Pancreas (tissue), 10 donors: ENCODE data around the gene NLN. TPM values are rescaled to one million over a fixed set of nuclear protein-coding genes. Genes with fewer than 3 reads are reported as not detected.

Experiments
- ATAC-seq, 4 donors: fragments of 200-7000 bp; cut with Tn5 transposase; one replicate each; pipeline versions ENCODE4 v1.8.0 to v1.9.1; 2020; ENCODE audit warnings: mild to moderate bottlenecking in 4 of 4, moderate library complexity in 4 of 4
- DNase-seq, 6 donors: peaks; one replicate each; pipeline ENCODE4 v3.0.0-alpha.2; 2020
- FAIRE-seq: peaks from 2 replicates; lab custom pipeline; 2012; peaks lifted over from hg19 to GRCh38; lab: Jason Lieb, UNC
- H3K27ac ChIP-seq, 4 donors: fragments of 200-600 bp; sonication (generic); 1 replicate in 3 of 4; 2 replicates in 1 of 4; pipeline versions ENCODE4 v1.5.0 to v1.8.0; 2020
- H3K27me3 ChIP-seq, 4 donors: fragments of 200-600 bp; one replicate each; pipeline ENCODE4 v1.8.0; 2021
- H3K36me3 ChIP-seq, 3 donors: fragments of 200-600 bp; sonication (generic) in 1 of 3; one replicate each; pipeline versions ENCODE4 v1.5.0 to v1.8.0; 2020 to 2021
- H3K4me1 ChIP-seq, 3 donors: fragments of 200-600 bp; one replicate each; pipeline ENCODE4 v1.8.0; 2021
- H3K4me3 ChIP-seq, 4 donors: fragments of 200-600 bp; sonication (generic) in 2 of 4; one replicate each; pipeline versions ENCODE4 v1.5.0 to v1.8.0; 2020 to 2021
- H3K9me3 ChIP-seq, 4 donors: fragments of 200-600 bp; one replicate each; pipeline ENCODE4 v1.8.0; 2021
- WGBS, 2 donors: extraction: QIAGEN DNeasy Blood & Tissue Kit; methylation state at CpG; one replicate each; pipeline ENCODE4 v1.1.7; 2013; 5-methylcytosine and 5-hydroxymethylcytosine counted together
- intact Hi-C, 3 donors: fragments of 100-400 bp; cut with DNase I; formaldehyde crosslinking; loops; one replicate each; pipeline versions ENCODE4 v1.11.1 to v1.14.2; 2022
- polyA plus RNA-seq, 2 donors: library from polyadenylated mRNA; stranded (reverse); fragments of 200-250 nt; gene quantifications; one replicate each; pipeline ENCODE4 v1.2.3, GENCODE V29; 2013
- total RNA-seq, 6 donors: library from RNA; stranded (reverse); fragmentation: NEBNext Ultra II Directional in 4 of 6; extraction: Animal tissue kit (Norgen Biotek cat#: 25700) in 4 of 6; gene quantifications; one replicate each; pipeline versions ENCODE4 v1.2.1 to v1.2.4, GENCODE V29; 2021 to 2023
- TF ChIP-seq, protein P1 (sequence below), 4 donors: fragments of 200-600 bp; sonication (generic) in 3 of 4; IDR thresholded peaks; one replicate each; pipeline versions ENCODE4 v1.5.0 to v1.8.0; 2021; ENCODE audit warnings: antibody characterized with exemption in 4 of 4
- donor health status: healthy with polysubstance abuse.
- donor health status: DM: no; HTN: no; CAD: no; lungs with moderate emphysema.
- donor health status: DM: no; HTN: no; CAD: no.
- donor health status: control.
- donor health status: control.
- donor health status: Bipolar disorder and iron deficiency.
- donor health status: DM: yes; HTN: yes; CAD: no.
- donor health status: DM: no; HTN: no; CAD: no.
- donor health status: DM: no; HTN: no; CAD: no.
- donor health status: DM: yes; HTN: yes; CAD: no.

The NLN gene
- total and polyA plus RNA-seq, 8 donors = 1.8 to 15.0 (median 8.0) TPM

DNA sequence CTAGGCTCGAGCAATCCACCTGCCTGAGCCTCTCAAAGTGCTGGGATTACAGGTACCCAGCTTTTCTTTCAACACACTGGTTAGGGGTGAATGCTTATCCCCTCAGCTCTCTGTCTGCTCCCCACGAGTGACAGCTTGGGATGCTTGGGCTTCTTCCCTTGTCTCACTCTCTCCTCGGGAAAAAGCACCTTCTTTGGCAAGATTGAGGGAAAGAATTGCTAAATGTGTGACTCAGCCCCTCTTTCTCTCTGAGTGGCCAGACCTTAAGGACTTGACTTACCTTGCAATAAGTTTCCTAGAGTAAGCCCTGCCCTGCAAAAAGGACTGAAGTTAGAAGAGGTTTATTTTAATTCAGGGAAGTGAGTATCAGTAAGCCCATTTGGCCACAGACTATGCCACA lies 136.3 kb downstream of the NLN start:
- no peak overlapping the region for H3K27ac ChIP-seq
- H3K4me3 ChIP-seq = no peak overlapping the region
- no peaks in the 10 kb centered on the region for H3K4me1 ChIP-seq
- FAIRE-seq (no peak), ATAC-seq (no peak), DNase-seq (no peak)
- no peaks in the 10 kb centered on the region for H3K9me3 ChIP-seq
- H3K27me3 ChIP-seq = no peaks in the 10 kb centered on the region
- intact Hi-C loops = no loop called here
- WGBS, 2 donors = 51 to 66% methylated on average over 3 of the region's 3 CpGs
- TF ChIP-seq, protein P1, sequence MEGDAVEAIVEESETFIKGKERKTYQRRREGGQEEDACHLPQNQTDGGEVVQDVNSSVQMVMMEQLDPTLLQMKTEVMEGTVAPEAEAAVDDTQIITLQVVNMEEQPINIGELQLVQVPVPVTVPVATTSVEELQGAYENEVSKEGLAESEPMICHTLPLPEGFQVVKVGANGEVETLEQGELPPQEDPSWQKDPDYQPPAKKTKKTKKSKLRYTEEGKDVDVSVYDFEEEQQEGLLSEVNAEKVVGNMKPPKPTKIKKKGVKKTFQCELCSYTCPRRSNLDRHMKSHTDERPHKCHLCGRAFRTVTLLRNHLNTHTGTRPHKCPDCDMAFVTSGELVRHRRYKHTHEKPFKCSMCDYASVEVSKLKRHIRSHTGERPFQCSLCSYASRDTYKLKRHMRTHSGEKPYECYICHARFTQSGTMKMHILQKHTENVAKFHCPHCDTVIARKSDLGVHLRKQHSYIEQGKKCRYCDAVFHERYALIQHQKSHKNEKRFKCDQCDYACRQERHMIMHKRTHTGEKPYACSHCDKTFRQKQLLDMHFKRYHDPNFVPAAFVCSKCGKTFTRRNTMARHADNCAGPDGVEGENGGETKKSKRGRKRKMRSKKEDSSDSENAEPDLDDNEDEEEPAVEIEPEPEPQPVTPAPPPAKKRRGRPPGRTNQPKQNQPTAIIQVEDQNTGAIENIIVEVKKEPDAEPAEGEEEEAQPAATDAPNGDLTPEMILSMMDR (IDR thresholded peaks at IDR 0.05) = no peak
- H3K36me3 ChIP-seq = no peaks in the 10 kb centered on the region

DNA sequence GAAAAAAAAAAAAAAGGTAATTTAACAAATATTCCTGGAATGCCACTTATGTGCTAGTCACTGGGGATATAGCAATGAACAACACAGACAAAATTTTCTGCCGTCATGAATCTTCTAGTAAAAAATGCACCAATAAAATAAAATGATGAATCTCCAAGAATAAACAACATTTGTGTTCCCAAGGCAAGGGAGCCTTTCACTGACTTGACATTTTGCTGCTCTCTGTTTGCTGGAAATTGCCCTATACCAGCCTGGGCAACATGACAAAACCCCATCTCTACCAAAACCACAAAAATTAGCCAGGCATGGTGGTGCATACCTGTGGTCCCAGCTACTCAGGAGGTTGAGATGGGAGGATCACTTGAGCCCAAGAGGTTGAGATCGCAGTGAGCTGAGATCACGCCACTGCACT lies 139.8 kb downstream of the NLN start:
- TF ChIP-seq, protein P1 (IDR thresholded peaks at IDR 0.05) = no peak
- no peak for FAIRE-seq

DNA sequence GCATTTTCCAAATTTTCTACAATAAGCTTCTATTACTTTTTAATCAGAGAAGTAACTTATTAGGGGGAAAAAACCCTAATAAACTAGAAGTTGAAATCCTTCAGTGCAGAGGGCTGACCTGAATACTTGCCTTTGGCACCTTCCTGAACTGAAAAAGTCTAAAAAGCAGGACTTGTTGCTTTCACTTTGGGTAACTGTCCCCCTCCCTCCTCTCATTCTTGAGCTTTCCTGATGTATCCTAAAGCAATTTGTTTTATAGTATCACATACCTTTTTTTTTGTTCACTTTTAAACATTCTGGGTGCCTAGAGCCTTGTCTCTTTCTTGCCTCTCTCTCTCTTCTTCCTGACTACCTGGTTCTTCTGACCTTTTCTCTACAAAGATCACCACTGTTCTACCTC lies 140.4 kb downstream of the NLN start:
- Histone ChIP-seq H3K27me3 (no peaks in the 10 kb centered on the region), H3K4me3 (no peak overlapping the region), H3K27ac (no peak overlapping the region), H3K36me3 (no peaks in the 10 kb centered on the region), H3K4me1 (no peaks in the 10 kb centered on the region), H3K9me3 (no peaks in the 10 kb centered on the region)
- TF ChIP-seq, protein P1 (IDR thresholded peaks at IDR 0.05) = no peak
- no peak for FAIRE-seq
- no peak for ATAC-seq
- intact Hi-C loops = no loop called here
- no peak for DNase-seq

More for the DNA sequence above, 139.8 kb downstream of the NLN start:
- no peaks in the 10 kb centered on the region for H3K4me1 ChIP-seq
- no peak overlapping the region for H3K4me3 ChIP-seq
- ATAC-seq (no peak), DNase-seq (no peak)
- no peaks in the 10 kb centered on the region for H3K27me3 ChIP-seq
- H3K27ac ChIP-seq = no peak overlapping the region
- WGBS, 2 donors = 70 to 72% methylated on average over 3 of the region's 3 CpGs
- H3K9me3 ChIP-seq = no peaks in the 10 kb centered on the region
- H3K36me3 ChIP-seq = no peaks in the 10 kb centered on the region
- intact Hi-C loops = no loop called here

DNA sequence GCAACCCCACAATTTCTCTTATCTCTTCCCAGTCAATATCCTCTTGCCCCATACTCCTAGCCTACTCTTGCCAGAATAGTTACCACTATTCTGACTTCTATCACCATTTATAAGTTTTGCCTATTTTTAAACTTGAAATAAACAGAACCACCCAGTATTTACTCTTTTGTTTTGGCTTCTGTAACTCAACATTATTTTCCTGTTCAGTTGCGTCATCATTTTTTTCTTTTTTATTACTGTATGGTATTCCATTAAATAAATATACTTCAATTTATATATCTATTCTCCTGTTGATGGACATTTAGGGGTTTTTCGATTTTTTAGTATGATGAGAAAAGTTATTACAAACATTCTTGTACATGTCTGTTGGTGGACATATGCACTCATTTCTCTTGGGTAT lies 141.7 kb downstream of the NLN start:
- ATAC-seq (no peak), FAIRE-seq (no peak), DNase-seq (no peak)
- TF ChIP-seq, protein P1 (IDR thresholded peaks at IDR 0.05) = no peak
- Histone ChIP-seq H3K4me3 (no peak overlapping the region), H3K4me1 (no peaks in the 10 kb centered on the region), H3K27me3 (no peaks in the 10 kb centered on the region), H3K9me3 (no peaks in the 10 kb centered on the region), H3K36me3 (no peaks in the 10 kb centered on the region), H3K27ac (no peak overlapping the region)
- WGBS, 2 donors = 70 to 82% methylated on average over 2 of the region's 2 CpGs
- intact Hi-C loops = no loop called here

DNA sequence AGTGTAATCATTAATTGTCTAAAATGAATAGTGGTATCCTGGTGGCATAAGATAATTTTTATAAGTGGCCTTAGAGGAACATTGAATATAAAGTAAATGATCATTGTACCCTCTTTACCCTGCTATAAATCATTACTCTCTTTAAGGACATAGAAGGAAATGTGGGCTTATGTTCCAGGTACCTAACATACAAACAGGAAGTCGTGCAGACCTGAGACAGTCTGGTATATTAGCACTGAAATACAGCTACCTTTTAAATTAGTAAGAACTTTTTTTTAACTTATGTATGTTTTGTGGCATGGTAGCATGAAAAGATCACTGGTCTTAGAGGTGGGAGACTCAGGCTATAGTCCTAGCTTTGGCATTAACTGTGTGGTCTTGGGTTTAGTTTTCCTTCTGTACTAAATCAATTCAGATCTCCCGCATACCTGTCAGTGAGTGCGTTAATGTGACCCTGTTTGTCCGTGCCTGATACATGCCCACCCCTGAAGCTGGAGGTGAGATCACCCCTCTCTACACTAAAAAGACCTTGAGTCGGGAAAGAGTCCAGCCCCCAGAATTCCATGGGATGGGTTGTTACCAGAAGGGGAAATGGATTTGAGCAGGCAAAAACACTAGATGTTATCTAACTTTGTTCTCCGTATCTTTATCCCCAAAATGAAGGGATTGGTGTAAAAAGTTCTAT lies 145.0 kb downstream of the NLN start:
- ATAC-seq (no peak), FAIRE-seq (no peak), DNase-seq (no peak)
- H3K36me3 ChIP-seq = no peaks in the 10 kb centered on the region
- H3K27ac ChIP-seq = no peak overlapping the region
- intact Hi-C loops = no loop called here
- WGBS, 2 donors = 59 to 74% methylated on average over 6 of the region's 6 CpGs
- no peak overlapping the region for H3K4me3 ChIP-seq
- no peaks in the 10 kb centered on the region for H3K27me3 ChIP-seq
- H3K9me3 ChIP-seq = no peaks in the 10 kb centered on the region
- H3K4me1 ChIP-seq = no peaks in the 10 kb centered on the region
- TF ChIP-seq, protein P1 (IDR thresholded peaks at IDR 0.05) = no peak
